CD14-positive monocyte (primary cell): ENCODE data around the gene SCARB1. TPM values are rescaled to one million over a fixed set of nuclear protein-coding genes. Genes with fewer than 3 reads are reported as not detected.

ENCODE experiments used
- DNase-seq, 3 donors: peaks; one replicate each; pipeline ENCODE4 v3.0.0-alpha.2; 2011 to 2022
- H2AFZ ChIP-seq: 2 replicates; pipeline ENCODE4 v1.6.0; 2012; ENCODE audit warnings: mild to moderate bottlenecking, low read depth, low read length, inconsistent platforms; ENCODE audit not compliant: insufficient read depth, poor library complexity, severe bottlenecking
- H3K27ac ChIP-seq, 2 donors: 1 replicate in 1 of 2; 2 replicates in 1 of 2; pipeline ENCODE4 v1.5.1; 2012 to 2013; ENCODE audit warnings: low read length in 2 of 2, control low read depth in 1 of 2, inconsistent platforms in 1 of 2, low read depth in 1 of 2, mild to moderate bottlenecking in 1 of 2
- H3K27me3 ChIP-seq, 2 donors: one replicate each; pipeline versions ENCODE4 v1.6.0 to v1.6.1; 2011 to 2013; ENCODE audit warnings: low read length in 2 of 2; ENCODE audit not compliant: control insufficient read depth in 2 of 2, insufficient read depth in 2 of 2
- H3K36me3 ChIP-seq, 2 donors: replicated peaks in 1 of 2; 1 replicate in 1 of 2; 2 replicates in 1 of 2; pipeline versions ENCODE4 v1.5.1 to v1.6.1; 2012 to 2013; ENCODE audit warnings: low read length in 2 of 2, control low read depth in 1 of 2, inconsistent platforms in 1 of 2, mild to moderate bottlenecking in 1 of 2; ENCODE audit not compliant: insufficient read depth in 2 of 2, control insufficient read depth in 1 of 2
- H3K4me1 ChIP-seq, 2 donors: 1 replicate in 1 of 2; 2 replicates in 1 of 2; pipeline versions ENCODE4 v1.5.1 to v1.6.1; 2012 to 2013; ENCODE audit warnings: low read length in 2 of 2, control low read depth in 1 of 2, inconsistent platforms in 1 of 2, mild to moderate bottlenecking in 1 of 2, moderate library complexity in 1 of 2; ENCODE audit not compliant: insufficient read depth in 2 of 2, control insufficient read depth in 1 of 2
- H3K4me2 ChIP-seq: replicated peaks from 2 replicates; pipeline ENCODE3; 2012; ENCODE audit warnings: low read length, moderate library complexity, mild to moderate bottlenecking; ENCODE audit not compliant: poor library complexity, severe bottlenecking; ENCODE audit errors: extremely low read depth
- H3K4me3 ChIP-seq, 3 experiments: fragments of 200-600 bp in 1 of 3; sonication (generic) in 1 of 3; replicated peaks in 1 of 3; 1 replicate in 2 of 3; 2 replicates in 1 of 3; pipeline ENCODE4 v1.5.1; 2011 to 2013; ENCODE audit warnings: low read length in 3 of 3, mild to moderate bottlenecking in 3 of 3, control low read depth in 2 of 3, low read depth in 2 of 3, inconsistent platforms in 1 of 3, moderate library complexity in 1 of 3
- H3K79me2 ChIP-seq: 2 replicates; pipeline ENCODE4 v1.6.0; 2012; ENCODE audit warnings: mild to moderate bottlenecking, control low read depth, inconsistent platforms, low read length, moderate library complexity; ENCODE audit not compliant: insufficient read depth
- H3K9ac ChIP-seq: 2 replicates; pipeline ENCODE4 v1.6.0; 2017; ENCODE audit warnings: low read length, mild to moderate bottlenecking; ENCODE audit not compliant: insufficient read depth, poor library complexity, severe bottlenecking
- H3K9me3 ChIP-seq, 2 donors: replicated peaks in 1 of 2; 1 replicate in 1 of 2; 2 replicates in 1 of 2; pipeline versions ENCODE4 v1.5.1 to v1.6.1; 2012 to 2013; ENCODE audit warnings: low read length in 2 of 2, control low read depth in 1 of 2; ENCODE audit not compliant: control insufficient read depth in 1 of 2, insufficient read depth in 1 of 2
- H4K20me1 ChIP-seq: 2 replicates; pipeline ENCODE4 v1.6.0; 2012; ENCODE audit warnings: mild to moderate bottlenecking, low read length, control low read depth, moderate library complexity; ENCODE audit not compliant: insufficient read depth
- H3K27ac Mint-ChIP-seq, 7 donors: one replicate each; pipeline ENCODE4 v1.8.0; 2020; ENCODE audit warnings: mild to moderate bottlenecking in 7 of 7, mixed read lengths in 7 of 7, moderate library complexity in 6 of 7, inconsistent platforms in 2 of 7
- H3K27me3 Mint-ChIP-seq, 3 donors: one replicate each; pipeline ENCODE4 v1.8.0; 2021 to 2022; ENCODE audit warnings: low read depth in 3 of 3, mild to moderate bottlenecking in 3 of 3, mixed read lengths in 3 of 3, moderate library complexity in 3 of 3, inconsistent platforms in 1 of 3
- H3K36me3 Mint-ChIP-seq, 2 donors: one replicate each; pipeline ENCODE4 v1.8.0; 2020; ENCODE audit warnings: mixed read lengths in 2 of 2, inconsistent platforms in 1 of 2, mild to moderate bottlenecking in 1 of 2
- H3K4me1 Mint-ChIP-seq: one replicate; pipeline ENCODE4 v1.8.0; 2020; ENCODE audit warnings: mild to moderate bottlenecking, mixed read lengths
- H3K4me3 Mint-ChIP-seq, 2 donors: one replicate each; pipeline ENCODE4 v1.8.0; 2020; ENCODE audit warnings: mild to moderate bottlenecking in 2 of 2, mixed read lengths in 2 of 2, moderate library complexity in 1 of 2
- H3K9me3 Mint-ChIP-seq, 7 donors: one replicate each; pipeline ENCODE4 v1.8.0; 2020 to 2022; ENCODE audit warnings: mixed read lengths in 7 of 7, mild to moderate bottlenecking in 6 of 7, moderate library complexity in 6 of 7, inconsistent platforms in 2 of 7
- WGBS: methylation state at CpG from one replicate; pipeline ENCODE4 v1.1.5; 2013; ENCODE audit warnings: missing lambda C conversion rate; ENCODE audit not compliant: insufficient coverage; 5-methylcytosine and 5-hydroxymethylcytosine counted together
- intact Hi-C, 2 donors: fragments of 100-400 bp; cut with micrococcal nuclease; formaldehyde crosslinking; loops; one replicate each; pipeline versions ENCODE4 v1.15.0 to v1.15.1; 2023
- polyA plus RNA-seq, 3 donors: library from polyadenylated mRNA; depleted of rRNA in 1 of 3; unstranded in 2 of 3; stranded (reverse) in 1 of 3; fragments of 300-500 nt in 2 of 3; fragments of >200 nt in 1 of 3; fragmentation: Illumina TruSeq in 2 of 3; gene quantifications; 1 replicate in 2 of 3; 2 replicates in 1 of 3; pipeline ENCODE4 v1.2.3, GENCODE V29; 2012 to 2021
- TF ChIP-seq, protein P1 (sequence below): fragments of 200-600 bp; IDR thresholded peaks from one replicate; pipeline ENCODE4 v1.8.0; 2022; ENCODE audit warnings: antibody characterized with exemption, mild to moderate bottlenecking

Gene SCARB1
- polyA plus RNA-seq, 3 donors: 13.1 to 34.3 (median 15.2) TPM

DNA sequence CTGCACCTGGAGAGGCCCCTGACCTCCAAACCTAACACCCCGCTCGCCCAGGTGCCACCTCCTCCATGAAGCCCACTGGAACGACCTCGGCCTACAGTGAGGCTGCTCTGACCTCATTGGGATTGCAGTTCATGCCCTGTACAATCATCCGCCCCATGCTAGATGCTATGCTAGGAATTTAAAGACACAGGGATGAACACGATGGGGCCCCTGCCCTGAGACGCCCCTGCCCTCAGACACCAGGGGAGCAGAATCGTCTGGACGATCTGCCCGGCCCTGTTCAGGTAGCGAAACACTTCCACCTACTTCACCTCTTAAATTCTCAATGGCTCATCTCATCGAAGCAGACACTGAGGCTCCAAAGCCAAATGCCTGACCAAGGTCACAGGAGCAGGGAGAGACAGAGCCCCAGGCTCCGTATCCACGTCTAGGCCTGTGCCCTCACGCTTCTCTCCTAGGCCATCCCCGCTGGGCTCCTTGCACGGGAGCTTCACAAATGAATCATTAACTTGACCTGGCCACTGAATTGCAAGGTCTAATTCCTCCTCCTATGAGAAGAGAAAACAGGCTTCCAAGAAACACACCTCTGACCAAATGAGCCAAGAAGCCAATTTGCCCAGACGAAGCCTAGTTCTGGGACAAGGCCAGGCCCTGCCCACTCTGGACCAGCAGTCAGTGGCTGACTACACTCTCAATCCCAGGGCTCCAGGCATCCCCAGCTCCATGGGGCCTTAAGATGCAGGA lies 35.2 kb downstream of the SCARB1 start:
- no peak for DNase-seq
- Histone ChIP-seq H3K4me2 (no peak overlapping the region), H3K79me2 (no peaks in the 10 kb centered on the region), H3K36me3 (no peaks in the 10 kb centered on the region), H3K27ac (no peak overlapping the region), H4K20me1 (no peaks in the 10 kb centered on the region), H3K4me1 (no peaks in the 10 kb centered on the region), H3K4me3 (no peak overlapping the region), H2AFZ (no peak overlapping the region), H3K27me3 (no peaks in the 10 kb centered on the region), H3K9me3 (peaks cover 0 to 3% of the 10 kb centered on the region in 2 donors), H3K9ac (no peak overlapping the region)
- Mint-ChIP-seq H3K4me1 (peaks cover 13% of the 10 kb centered on the region), H3K27me3 (peaks cover 0 to 8% (median 0%) of the 10 kb centered on the region in 3 donors), H3K9me3 (peaks cover 0 to 6% (median 3%) of the 10 kb centered on the region in 7 donors), H3K36me3 (peaks cover 5 to 10% of the 10 kb centered on the region in 2 donors), H3K27ac (peak overlapping the region in 1 of 7 donors; percentile 71), H3K4me3 (no peak overlapping the region)
- 92% methylated on average over 18 of the region's 18 CpGs for WGBS
- TF ChIP-seq, protein P1, sequence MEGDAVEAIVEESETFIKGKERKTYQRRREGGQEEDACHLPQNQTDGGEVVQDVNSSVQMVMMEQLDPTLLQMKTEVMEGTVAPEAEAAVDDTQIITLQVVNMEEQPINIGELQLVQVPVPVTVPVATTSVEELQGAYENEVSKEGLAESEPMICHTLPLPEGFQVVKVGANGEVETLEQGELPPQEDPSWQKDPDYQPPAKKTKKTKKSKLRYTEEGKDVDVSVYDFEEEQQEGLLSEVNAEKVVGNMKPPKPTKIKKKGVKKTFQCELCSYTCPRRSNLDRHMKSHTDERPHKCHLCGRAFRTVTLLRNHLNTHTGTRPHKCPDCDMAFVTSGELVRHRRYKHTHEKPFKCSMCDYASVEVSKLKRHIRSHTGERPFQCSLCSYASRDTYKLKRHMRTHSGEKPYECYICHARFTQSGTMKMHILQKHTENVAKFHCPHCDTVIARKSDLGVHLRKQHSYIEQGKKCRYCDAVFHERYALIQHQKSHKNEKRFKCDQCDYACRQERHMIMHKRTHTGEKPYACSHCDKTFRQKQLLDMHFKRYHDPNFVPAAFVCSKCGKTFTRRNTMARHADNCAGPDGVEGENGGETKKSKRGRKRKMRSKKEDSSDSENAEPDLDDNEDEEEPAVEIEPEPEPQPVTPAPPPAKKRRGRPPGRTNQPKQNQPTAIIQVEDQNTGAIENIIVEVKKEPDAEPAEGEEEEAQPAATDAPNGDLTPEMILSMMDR: no peak
- intact Hi-C loops: no loop called here

DNA sequence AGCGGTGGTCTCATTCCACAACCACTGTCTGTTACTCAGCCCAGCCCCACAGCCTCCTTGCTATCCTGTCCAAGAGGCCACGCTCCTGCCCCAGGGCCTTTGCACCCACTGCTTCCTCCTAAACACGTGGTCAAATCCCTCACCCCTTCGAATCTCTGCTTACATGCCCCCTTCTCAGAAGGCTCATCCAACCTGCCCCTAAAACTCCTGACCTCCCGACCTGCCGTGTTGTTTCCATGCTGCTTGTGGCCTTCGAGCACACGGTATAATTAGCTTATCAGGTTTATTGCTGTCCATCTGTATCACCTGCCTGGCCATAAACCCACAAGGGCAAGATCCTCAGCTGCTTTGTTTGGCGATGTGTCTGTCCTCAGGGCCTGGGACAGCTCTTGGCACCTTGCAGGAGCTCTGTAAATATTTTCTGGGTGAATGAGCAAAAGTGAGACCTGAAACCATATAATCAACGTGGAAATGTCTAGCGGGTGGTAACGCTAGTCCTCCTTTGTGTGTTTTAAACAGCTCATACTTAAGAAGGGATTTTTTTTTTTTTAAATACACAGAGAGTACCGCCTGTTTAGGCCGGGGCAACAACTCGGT lies 36.0 kb downstream of the SCARB1 start:
- intact Hi-C loops: no loop called here
- H3K27ac Mint-ChIP-seq: no peak overlapping the region
- TF ChIP-seq, protein P1: no peak
- Histone ChIP-seq H3K36me3 (no peaks in the 10 kb centered on the region), H3K4me1 (no peaks in the 10 kb centered on the region), H3K4me3 (no peak overlapping the region), H3K9me3 (peaks cover 0 to 3% of the 10 kb centered on the region in 2 donors), H3K79me2 (no peaks in the 10 kb centered on the region), H2AFZ (no peak overlapping the region), H3K9ac (no peak overlapping the region), H3K27me3 (no peaks in the 10 kb centered on the region), H4K20me1 (no peaks in the 10 kb centered on the region), H3K27ac (no peak overlapping the region), H3K4me2 (no peak overlapping the region)
- H3K9me3 Mint-ChIP-seq: peaks cover 0 to 6% (median 3%) of the 10 kb centered on the region in 7 donors
- H3K4me1 Mint-ChIP-seq: peaks cover 11% of the 10 kb centered on the region
- H3K36me3 Mint-ChIP-seq: peaks cover 3 to 10% of the 10 kb centered on the region in 2 donors
- DNase-seq: no peak
- H3K4me3 Mint-ChIP-seq: no peak overlapping the region
- H3K27me3 Mint-ChIP-seq: peaks cover 0 to 6% (median 0%) of the 10 kb centered on the region in 3 donors
- WGBS: 94% methylated on average over 7 of the region's 15 CpGs
